ENCODE results near the gene FBXL17.
"Not testable (repeated sequence)": the region's sequence is repeated elsewhere in the genome, so short reads cannot be mapped to it uniquely, and the experiment has no call there.

Gene FBXL17

GRCh38 chr5:108167174-108167573, 214.7 kb downstream of the FBXL17 start:
- Histone ChIP-seq H3K79me1 (ENCODE audit: low read depth, low read length) (no peaks in the 10 kb centered on the region), H3K9me3 (replicated peaks in 1 of 2; ENCODE audit: control insufficient read depth in 2 of 2, insufficient read depth in 1 of 2, low read depth in 1 of 2, low read length in 2 of 2) (no peaks in the 10 kb centered on the region), H3K4ac (ENCODE audit: low read length) (no peak overlapping the region), H3K4me1 (ENCODE audit: control insufficient read depth in 2 of 2, insufficient read depth in 1 of 2, low read depth in 1 of 2, low read length in 2 of 2) (no peaks in the 10 kb centered on the region), H3K9ac (ENCODE audit: low read depth, low read length, poor library complexity) (no peak overlapping the region), H3K27ac (replicated peaks; ENCODE audit: low read length) (no peak overlapping the region), H3K36me3 (replicated peaks in 1 of 2; ENCODE audit: control insufficient read depth in 2 of 2, insufficient read depth in 2 of 2, low read length in 2 of 2) (no peaks in the 10 kb centered on the region), H3K27me3 (ENCODE audit: control insufficient read depth in 3 of 3, insufficient read depth in 3 of 3, low read depth in 1 of 3, low read length in 3 of 3) (no peaks in the 10 kb centered on the region), H2BK5ac (ENCODE audit: low read length) (no peak overlapping the region), H3K14ac (ENCODE audit: low read length) (no peak overlapping the region), H3K18ac (ENCODE audit: low read length) (no peak overlapping the region), H2AK5ac (ENCODE audit: low read depth, low read length) (no peak overlapping the region), H2AFZ (ENCODE audit: low read length) (no peak overlapping the region), H3K4me3 (ENCODE audit: low read length in 2 of 2) (no peak overlapping the region), H4K91ac (ENCODE audit: low read depth, low read length, poor library complexity) (no peak overlapping the region), H3K4me2 (ENCODE audit: insufficient read depth, low read length, poor library complexity, severe bottlenecking) (no peak overlapping the region), H2BK15ac (ENCODE audit: low read length) (no peak overlapping the region), H3K23ac (ENCODE audit: low read depth, low read length, poor library complexity) (no peak overlapping the region), H2BK12ac (ENCODE audit: low read length) (no peak overlapping the region), H4K8ac (ENCODE audit: low read depth, low read length) (no peak overlapping the region), H2BK120ac (ENCODE audit: low read depth, low read length) (no peak overlapping the region)
- no CpG with 5 or more reads among the region's 2 CpGs for WGBS, 2 donors (ENCODE audit: extremely low coverage in 2 of 2, insufficient read length in 2 of 2, insufficient replicate concordance in 1 of 2)
- no peak for DNase-seq (ENCODE audit: low spot score)

GRCh38 chr5:108164574-108164973, 217.3 kb downstream of the FBXL17 start:
- no peak for DNase-seq (ENCODE audit: low spot score)
- no peak overlapping the region for H2AFZ ChIP-seq (ENCODE audit: low read length)
- H3K36me3 ChIP-seq (replicated peaks in 1 of 2; ENCODE audit: control insufficient read depth in 2 of 2, insufficient read depth in 2 of 2, low read length in 2 of 2) = no peaks in the 10 kb centered on the region
- H3K14ac ChIP-seq (ENCODE audit: low read length) = no peak overlapping the region
- H3K9me3 ChIP-seq (replicated peaks in 1 of 2; ENCODE audit: control insufficient read depth in 2 of 2, insufficient read depth in 1 of 2, low read depth in 1 of 2, low read length in 2 of 2) = no peaks in the 10 kb centered on the region
- no peaks in the 10 kb centered on the region for H3K79me1 ChIP-seq (ENCODE audit: low read depth, low read length)
- no peak overlapping the region for H4K91ac ChIP-seq (ENCODE audit: low read depth, low read length, poor library complexity)
- H3K4ac ChIP-seq (ENCODE audit: low read length) = no peak overlapping the region
- H3K4me1 ChIP-seq (ENCODE audit: control insufficient read depth in 2 of 2, insufficient read depth in 1 of 2, low read depth in 1 of 2, low read length in 2 of 2) = no peaks in the 10 kb centered on the region
- no peak overlapping the region for H3K9ac ChIP-seq (ENCODE audit: low read depth, low read length, poor library complexity)
- H2AK5ac ChIP-seq (ENCODE audit: low read depth, low read length) = no peak overlapping the region
- no peak overlapping the region for H2BK12ac ChIP-seq (ENCODE audit: low read length)
- no peak overlapping the region for H4K8ac ChIP-seq (ENCODE audit: low read depth, low read length)
- H3K18ac ChIP-seq (ENCODE audit: low read length) = no peak overlapping the region
- no peak overlapping the region for H3K27ac ChIP-seq (replicated peaks; ENCODE audit: low read length)
- H2BK15ac ChIP-seq (ENCODE audit: low read length) = no peak overlapping the region
- no peak overlapping the region for H2BK120ac ChIP-seq (ENCODE audit: low read depth, low read length)
- no CpG with 5 or more reads among the region's 2 CpGs for WGBS, 2 donors (ENCODE audit: extremely low coverage in 2 of 2, insufficient read length in 2 of 2, insufficient replicate concordance in 1 of 2)
- H3K27me3 ChIP-seq (ENCODE audit: control insufficient read depth in 3 of 3, insufficient read depth in 3 of 3, low read depth in 1 of 3, low read length in 3 of 3) = no peaks in the 10 kb centered on the region
- no peak overlapping the region for H2BK5ac ChIP-seq (ENCODE audit: low read length)
- H3K23ac ChIP-seq (ENCODE audit: low read depth, low read length, poor library complexity) = no peak overlapping the region
- no peak overlapping the region for H3K4me2 ChIP-seq (ENCODE audit: insufficient read depth, low read length, poor library complexity, severe bottlenecking)
- no peak overlapping the region for H3K4me3 ChIP-seq (ENCODE audit: low read length in 2 of 2)

GRCh38 chr5:108152854-108153253, 229.0 kb downstream of the FBXL17 start:
- H3K4me3 ChIP-seq (ENCODE audit: low read length in 2 of 2); H3K4me1 ChIP-seq (ENCODE audit: control insufficient read depth in 2 of 2, insufficient read depth in 1 of 2, low read depth in 1 of 2, low read length in 2 of 2); H3K27ac ChIP-seq (replicated peaks; ENCODE audit: low read length); H4K8ac ChIP-seq (ENCODE audit: low read depth, low read length); H3K18ac ChIP-seq (ENCODE audit: low read length); DNase-seq (ENCODE audit: low spot score); H3K36me3 ChIP-seq (replicated peaks in 1 of 2; ENCODE audit: control insufficient read depth in 2 of 2, insufficient read depth in 2 of 2, low read length in 2 of 2); H2BK120ac ChIP-seq (ENCODE audit: low read depth, low read length); H3K79me1 ChIP-seq (ENCODE audit: low read depth, low read length); H3K9ac ChIP-seq (ENCODE audit: low read depth, low read length, poor library complexity); H3K14ac ChIP-seq (ENCODE audit: low read length); H2AK5ac ChIP-seq (ENCODE audit: low read depth, low read length); H4K91ac ChIP-seq (ENCODE audit: low read depth, low read length, poor library complexity); H2BK15ac ChIP-seq (ENCODE audit: low read length); H2AFZ ChIP-seq (ENCODE audit: low read length); H3K27me3 ChIP-seq (ENCODE audit: control insufficient read depth in 3 of 3, insufficient read depth in 3 of 3, low read depth in 1 of 3, low read length in 3 of 3); H3K4me2 ChIP-seq (ENCODE audit: insufficient read depth, low read length, poor library complexity, severe bottlenecking); H3K23ac ChIP-seq (ENCODE audit: low read depth, low read length, poor library complexity); H2BK12ac ChIP-seq (ENCODE audit: low read length); H2BK5ac ChIP-seq (ENCODE audit: low read length); H3K9me3 ChIP-seq (replicated peaks in 1 of 2; ENCODE audit: control insufficient read depth in 2 of 2, insufficient read depth in 1 of 2, low read depth in 1 of 2, low read length in 2 of 2); H3K4ac ChIP-seq (ENCODE audit: low read length): not testable (repeated sequence)
- WGBS, 2 donors (ENCODE audit: extremely low coverage in 2 of 2, insufficient read length in 2 of 2, insufficient replicate concordance in 1 of 2) = no CpG with 5 or more reads among the region's 1 CpG

- no peak overlapping the region for H2BK120ac ChIP-seq (ENCODE audit: low read depth, low read length)
- H3K27ac ChIP-seq (replicated peaks; ENCODE audit: low read length) = no peak overlapping the region
- no peak overlapping the region for H2BK15ac ChIP-seq (ENCODE audit: low read length)
- no peak overlapping the region for H2BK12ac ChIP-seq (ENCODE audit: low read length)
- no peak overlapping the region for H4K91ac ChIP-seq (ENCODE audit: low read depth, low read length, poor library complexity)
- no peaks in the 10 kb centered on the region for H3K36me3 ChIP-seq (replicated peaks in 1 of 2; ENCODE audit: control insufficient read depth in 2 of 2, insufficient read depth in 2 of 2, low read length in 2 of 2)
- H3K9ac ChIP-seq (ENCODE audit: low read depth, low read length, poor library complexity) = no peak overlapping the region
- no peak overlapping the region for H3K4me3 ChIP-seq (ENCODE audit: low read length in 2 of 2)
- H3K18ac ChIP-seq (ENCODE audit: low read length) = no peak overlapping the region
- no peak overlapping the region for H3K4ac ChIP-seq (ENCODE audit: low read length)
- no peaks in the 10 kb centered on the region for H3K4me1 ChIP-seq (ENCODE audit: control insufficient read depth in 2 of 2, insufficient read depth in 1 of 2, low read depth in 1 of 2, low read length in 2 of 2)
- H2BK5ac ChIP-seq (ENCODE audit: low read length) = no peak overlapping the region
- H3K9me3 ChIP-seq (replicated peaks in 1 of 2; ENCODE audit: control insufficient read depth in 2 of 2, insufficient read depth in 1 of 2, low read depth in 1 of 2, low read length in 2 of 2) = no peaks in the 10 kb centered on the region
- H4K8ac ChIP-seq (ENCODE audit: low read depth, low read length) = no peak overlapping the region
- H3K27me3 ChIP-seq (ENCODE audit: control insufficient read depth in 3 of 3, insufficient read depth in 3 of 3, low read depth in 1 of 3, low read length in 3 of 3) = no peaks in the 10 kb centered on the region
- no peak overlapping the region for H3K14ac ChIP-seq (ENCODE audit: low read length)
- DNase-seq (ENCODE audit: low spot score) = no peak
- no peaks in the 10 kb centered on the region for H3K79me1 ChIP-seq (ENCODE audit: low read depth, low read length)
- no peak overlapping the region for H3K23ac ChIP-seq (ENCODE audit: low read depth, low read length, poor library complexity)
- no peak overlapping the region for H3K4me2 ChIP-seq (ENCODE audit: insufficient read depth, low read length, poor library complexity, severe bottlenecking)
- H2AK5ac ChIP-seq (ENCODE audit: low read depth, low read length) = no peak overlapping the region
- no peak overlapping the region for H2AFZ ChIP-seq (ENCODE audit: low read length)
- no CpG with 5 or more reads among the region's 1 CpG for WGBS, 2 donors (ENCODE audit: extremely low coverage in 2 of 2, insufficient read length in 2 of 2, insufficient replicate concordance in 1 of 2)
Measured at GRCh38 chr5:108149369-108149768, 232.5 kb downstream of the FBXL17 start.
